Adrenal gland (tissue), 12 donors: ENCODE results near the gene OSGIN1. TPM values are rescaled to one million over a fixed set of nuclear protein-coding genes. Genes with fewer than 3 reads are reported as not detected.

Source experiments
- DNase-seq, 7 donors: peaks; one replicate each; pipeline ENCODE4 v3.0.0-alpha.2; 2019 to 2020
- H3K27ac ChIP-seq, 5 donors: fragments of 200-600 bp; sonication (generic) in 4 of 5; 1 replicate in 3 of 5; 2 replicates in 2 of 5; pipeline versions ENCODE4 v1.5.1 to v1.8.0; 2016 to 2020; ENCODE audit warnings: mild to moderate bottlenecking in 1 of 5
- H3K27me3 ChIP-seq: fragments of 200-600 bp; 2 replicates; pipeline ENCODE4 v1.8.0; 2021
- H3K36me3 ChIP-seq, 2 donors: fragments of 200-600 bp; replicated peaks in 1 of 2; 1 replicate in 1 of 2; 2 replicates in 1 of 2; pipeline versions ENCODE4 v1.5.1 to v1.8.0; 2018 to 2022
- H3K4me1 ChIP-seq, 2 donors: fragments of 200-600 bp; replicated peaks in 1 of 2; 1 replicate in 1 of 2; 2 replicates in 1 of 2; pipeline versions ENCODE4 v1.5.1 to v1.8.0; 2018 to 2021
- H3K4me3 ChIP-seq, 4 donors: fragments of 200-600 bp; sonication (generic) in 3 of 4; one replicate each; pipeline ENCODE4 v1.5.1; 2016 to 2018
- H3K9me3 ChIP-seq, 3 donors: fragments of 200-600 bp; sonication (generic) in 1 of 3; replicated peaks in 1 of 3; 1 replicate in 2 of 3; 2 replicates in 1 of 3; pipeline versions ENCODE4 v1.5.1 to v1.8.0; 2016 to 2021
- POLR2A ChIP-seq, 2 donors: fragments of 450-650 bp; IDR thresholded peaks; one replicate each; pipeline ENCODE4 v1.6.1; 2017; ENCODE audit warnings: antibody characterized with exemption in 2 of 2, mild to moderate bottlenecking in 2 of 2, moderate library complexity in 1 of 2
- WGBS, 4 donors: extraction: QIAGEN DNeasy Blood & Tissue Kit in 2 of 4; methylation state at CpG; one replicate each; pipeline versions ENCODE4 v1.1.5 to v1.1.7; 2013 to 2017; 5-methylcytosine and 5-hydroxymethylcytosine counted together
- intact Hi-C, 2 donors: fragments of 100-400 bp; cut with DNase I; formaldehyde crosslinking; loops; one replicate each; pipeline versions ENCODE4 v1.14.1 to v1.15.0; 2022 to 2023
- polyA plus RNA-seq, 3 donors: library from polyadenylated mRNA; stranded (reverse); fragments of 200-250 nt in 2 of 3; fragments of 350-450 nt in 1 of 3; fragmentation: Illumina TruSeq in 1 of 3; extraction: RNeasy Lipid Tissue Mini Kit (QIAGEN cat#74804) in 1 of 3; gene quantifications; one replicate each; pipeline ENCODE4 v1.2.3, GENCODE V29; 2013 to 2014
- total RNA-seq, 9 donors: library from RNA; depleted of rRNA in 4 of 9; stranded (reverse); fragments of >200 nt in 4 of 9; fragments of 120-200 nt in 1 of 9; fragmentation: NEBNext Ultra II Directional in 1 of 9; extraction: Animal tissue kit (Norgen Biotek cat#: 25700) in 1 of 9; gene quantifications; one replicate each; pipeline versions ENCODE4 v1.1.0 to v1.2.4, GENCODE V29; 2013 to 2023
- TF ChIP-seq, protein P1 (sequence below), 6 experiments: fragments of 450-650 bp in 4 of 6; fragments of 200-600 bp in 2 of 6; sonication (generic) in 1 of 6; IDR thresholded peaks; 1 replicate in 5 of 6; 2 replicates in 1 of 6; pipeline versions ENCODE4 v1.5.1 to v1.8.0; 2016 to 2021; ENCODE audit warnings: antibody characterized with exemption in 6 of 6, mild to moderate bottlenecking in 2 of 6, moderate library complexity in 1 of 6
- donor health status: healthy with polysubstance abuse.
- donor health status: Bipolar disorder and iron deficiency.
- donor health status: DM: yes; HTN: yes; CAD: no.
- donor health status: DM: no; HTN: no; CAD: no.
- donor health status: DM: no; HTN: no; CAD: no.
- donor health status: DM: yes; HTN: yes; CAD: no.

The OSGIN1 gene
- total and polyA plus RNA-seq, 12 donors = 16.1 to 64.9 (median 19.3) TPM

DNA sequence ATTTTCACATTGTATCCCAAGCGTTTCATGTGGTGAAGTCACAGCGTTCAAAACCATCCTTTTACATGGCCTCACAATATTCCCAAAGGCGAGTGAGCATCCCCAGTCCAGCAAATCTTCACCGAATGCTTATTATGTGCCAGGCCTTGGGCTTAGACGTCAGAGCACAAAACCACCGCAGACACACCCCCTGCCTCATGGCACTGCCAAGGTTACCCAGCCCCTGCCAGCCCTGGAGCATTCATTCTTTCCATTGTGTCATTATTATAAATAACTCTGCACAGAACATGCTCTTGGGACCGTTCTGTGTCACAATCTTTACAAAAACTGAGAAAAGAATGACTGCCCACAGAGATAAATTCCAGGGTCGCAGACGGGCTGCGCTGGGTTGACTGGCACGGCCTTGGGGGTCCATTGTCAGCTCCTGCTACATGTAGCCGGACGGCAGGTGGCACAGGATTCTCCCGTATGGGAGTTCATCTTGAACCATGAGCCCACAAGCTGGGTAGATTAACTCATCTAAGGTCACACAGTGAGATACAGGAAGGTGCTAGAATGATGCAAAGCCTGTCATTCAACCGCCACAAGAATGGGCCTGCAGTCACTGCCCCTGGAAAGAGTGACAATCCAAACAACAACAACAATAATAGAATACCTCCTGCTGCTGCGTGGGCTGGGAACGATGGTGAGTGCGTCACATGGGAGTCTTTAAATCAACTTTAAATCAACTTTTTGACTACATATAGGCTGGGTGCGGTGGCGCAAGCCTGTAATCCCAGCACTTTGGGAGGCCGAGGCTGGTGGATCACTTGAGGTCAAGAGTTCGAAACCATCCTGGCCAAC, 10.5 kb downstream of the OSGIN1 start:
- intact Hi-C loops = loop anchor here (10.0 kb wide), 2 partner anchors 221 to 521 kb away; partner anchors contain the start of gene TAF1C (in 1 of the 2)
- H3K4me1 ChIP-seq = peaks cover 0 to 15% of the 10 kb centered on the region in 2 donors
- TF ChIP-seq POLR2A (IDR thresholded peaks at IDR 0.05) = peak in 1 of 2 donors; percentile 13
- TF ChIP-seq, protein P1, sequence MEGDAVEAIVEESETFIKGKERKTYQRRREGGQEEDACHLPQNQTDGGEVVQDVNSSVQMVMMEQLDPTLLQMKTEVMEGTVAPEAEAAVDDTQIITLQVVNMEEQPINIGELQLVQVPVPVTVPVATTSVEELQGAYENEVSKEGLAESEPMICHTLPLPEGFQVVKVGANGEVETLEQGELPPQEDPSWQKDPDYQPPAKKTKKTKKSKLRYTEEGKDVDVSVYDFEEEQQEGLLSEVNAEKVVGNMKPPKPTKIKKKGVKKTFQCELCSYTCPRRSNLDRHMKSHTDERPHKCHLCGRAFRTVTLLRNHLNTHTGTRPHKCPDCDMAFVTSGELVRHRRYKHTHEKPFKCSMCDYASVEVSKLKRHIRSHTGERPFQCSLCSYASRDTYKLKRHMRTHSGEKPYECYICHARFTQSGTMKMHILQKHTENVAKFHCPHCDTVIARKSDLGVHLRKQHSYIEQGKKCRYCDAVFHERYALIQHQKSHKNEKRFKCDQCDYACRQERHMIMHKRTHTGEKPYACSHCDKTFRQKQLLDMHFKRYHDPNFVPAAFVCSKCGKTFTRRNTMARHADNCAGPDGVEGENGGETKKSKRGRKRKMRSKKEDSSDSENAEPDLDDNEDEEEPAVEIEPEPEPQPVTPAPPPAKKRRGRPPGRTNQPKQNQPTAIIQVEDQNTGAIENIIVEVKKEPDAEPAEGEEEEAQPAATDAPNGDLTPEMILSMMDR (IDR thresholded peaks at IDR 0.05) = no peak

DNA sequence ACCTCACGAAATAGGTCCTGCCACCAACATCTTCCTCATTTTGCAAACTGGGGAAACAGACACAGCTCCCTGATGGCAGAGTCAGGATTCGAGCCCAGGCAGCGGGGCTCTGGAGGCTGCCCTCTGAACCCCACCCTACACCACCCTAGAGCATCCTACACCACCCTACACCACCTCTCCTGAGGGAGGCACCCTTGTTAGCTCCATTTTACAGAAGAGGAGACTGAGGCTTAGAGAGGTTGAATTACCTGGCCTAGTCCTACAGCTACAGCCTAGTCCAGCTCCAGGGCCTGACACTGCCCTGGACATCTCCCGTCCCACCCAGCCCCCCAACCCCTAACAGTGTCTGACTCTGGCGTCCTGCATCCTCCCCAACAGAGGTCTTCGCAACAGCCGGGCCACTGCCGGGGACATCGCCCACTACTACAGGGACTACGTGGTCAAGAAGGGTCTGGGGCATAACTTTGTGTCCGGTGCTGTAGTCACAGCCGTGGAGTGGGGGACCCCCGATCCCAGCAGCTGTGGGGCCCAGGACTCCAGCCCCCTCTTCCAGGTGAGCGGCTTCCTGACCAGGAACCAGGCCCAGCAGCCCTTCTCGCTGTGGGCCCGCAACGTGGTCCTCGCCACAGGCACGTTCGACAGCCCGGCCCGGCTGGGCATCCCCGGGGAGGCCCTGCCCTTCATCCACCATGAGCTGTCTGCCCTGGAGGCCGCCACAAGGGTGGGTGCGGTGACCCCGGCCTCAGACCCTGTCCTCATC, 11.8 kb downstream of the OSGIN1 start:
- intact Hi-C loops = loop anchor here (5.0 to 10.0 kb wide), 4 partner anchors 38 to 520 kb away; partner anchors contain the start of gene TAF1C (in 1 of the 2)
- DNase-seq = no peak
- Histone ChIP-seq H3K9me3 (no peaks in the 10 kb centered on the region), H3K36me3 (peaks cover 0 to 46% of the 10 kb centered on the region in 2 donors), H3K4me1 (peaks cover 0 to 2% of the 10 kb centered on the region in 2 donors), H3K4me3 (no peak overlapping the region), H3K27ac (no peak overlapping the region), H3K27me3 (no peaks in the 10 kb centered on the region)
- TF ChIP-seq, protein P1 (IDR thresholded peaks at IDR 0.05) = no peak
- TF ChIP-seq POLR2A (IDR thresholded peaks at IDR 0.05) = no peak
- 94 to 98% (median 95%) methylated on average over 5 to 26 of the region's 26 CpGs for WGBS, 4 donors

More for the DNA sequence above, 10.5 kb downstream of the OSGIN1 start:
- Histone ChIP-seq H3K27me3 (no peaks in the 10 kb centered on the region), H3K9me3 (no peaks in the 10 kb centered on the region), H3K36me3 (peaks cover 0 to 57% of the 10 kb centered on the region in 2 donors), H3K27ac (peak overlapping the region in 2 of 5 donors; percentile 75 to 78), H3K4me3 (no peak overlapping the region)
- WGBS, 4 donors = 66 to 76% (median 69%) methylated on average over 21 to 22 of the region's 22 CpGs
- DNase-seq = peak; percentile 66 to 87 (median 74)

DNA sequence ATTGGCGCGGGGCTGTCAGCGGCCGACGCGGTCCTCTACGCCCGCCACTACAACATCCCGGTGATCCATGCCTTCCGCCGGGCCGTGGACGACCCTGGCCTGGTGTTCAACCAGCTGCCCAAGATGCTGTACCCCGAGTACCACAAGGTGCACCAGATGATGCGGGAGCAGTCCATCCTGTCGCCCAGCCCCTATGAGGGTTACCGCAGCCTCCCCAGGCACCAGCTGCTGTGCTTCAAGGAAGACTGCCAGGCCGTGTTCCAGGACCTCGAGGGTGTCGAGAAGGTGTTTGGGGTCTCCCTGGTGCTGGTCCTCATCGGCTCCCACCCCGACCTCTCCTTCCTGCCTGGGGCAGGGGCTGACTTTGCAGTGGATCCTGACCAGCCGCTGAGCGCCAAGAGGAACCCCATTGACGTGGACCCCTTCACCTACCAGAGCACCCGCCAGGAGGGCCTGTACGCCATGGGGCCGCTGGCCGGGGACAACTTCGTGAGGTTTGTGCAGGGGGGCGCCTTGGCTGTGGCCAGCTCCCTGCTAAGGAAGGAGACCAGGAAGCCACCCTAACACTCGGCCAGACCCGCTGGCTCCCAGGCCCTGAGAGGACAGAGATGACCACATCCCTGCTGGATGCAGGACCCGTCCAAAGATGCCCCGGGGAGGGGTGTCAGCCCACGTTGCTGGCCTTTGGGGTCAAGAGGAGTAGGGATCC, 12.6 kb downstream of the OSGIN1 start:
- Histone ChIP-seq H3K4me3 (no peak overlapping the region), H3K27ac (no peak overlapping the region), H3K36me3 (peaks cover 0 to 39% of the 10 kb centered on the region in 2 donors), H3K9me3 (no peaks in the 10 kb centered on the region), H3K27me3 (no peaks in the 10 kb centered on the region), H3K4me1 (no peaks in the 10 kb centered on the region)
- WGBS, 4 donors = 94 to 100% (median 95%) methylated on average over 1 to 36 of the region's 36 CpGs
- TF ChIP-seq, protein P1 (IDR thresholded peaks at IDR 0.05) = no peak
- no peak for TF ChIP-seq POLR2A (IDR thresholded peaks at IDR 0.05)
- intact Hi-C loops = loop anchor here (5.0 to 10.0 kb wide), 4 partner anchors 38 to 519 kb away; partner anchors contain the start of gene TAF1C (in 1 of the 2)
- no peak for DNase-seq
